ENCODE data around the gene ABCE1.
"Not testable (repeated sequence)": the region's sequence is repeated elsewhere in the genome, so short reads cannot be mapped to it uniquely, and the experiment has no call there.

ABCE1 gene

GRCh38 chr4:145102619-145103018 is 4.5 kb downstream of the ABCE1 start:
- DNase-seq (ENCODE audit: low read depth in 2 of 2) = no peak

GRCh38 chr4:145103496-145103895 is 5.4 kb downstream of the ABCE1 start:
- no peak for DNase-seq (ENCODE audit: low read depth in 2 of 2)

DNA sequence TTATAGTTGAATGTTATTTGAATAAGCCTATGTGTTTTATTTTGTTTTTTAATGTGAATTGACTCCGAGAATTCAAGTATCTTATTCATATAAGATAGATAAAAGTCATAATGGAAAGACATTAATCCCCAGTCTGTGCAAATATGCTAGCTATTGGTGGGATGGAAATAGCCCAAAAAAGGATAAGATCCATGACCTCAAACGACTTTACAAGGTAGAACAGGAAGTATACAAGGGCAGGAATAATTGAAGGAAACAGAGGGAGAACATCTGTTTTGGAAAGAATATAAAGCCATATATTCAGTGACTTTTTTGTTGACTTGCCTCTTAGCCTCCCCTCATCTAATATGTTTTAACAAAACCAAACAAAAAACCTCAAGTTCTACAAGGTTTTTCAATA is 9.0 kb downstream of the ABCE1 start:
- no peak for DNase-seq (ENCODE audit: low read depth in 2 of 2)

DNA sequence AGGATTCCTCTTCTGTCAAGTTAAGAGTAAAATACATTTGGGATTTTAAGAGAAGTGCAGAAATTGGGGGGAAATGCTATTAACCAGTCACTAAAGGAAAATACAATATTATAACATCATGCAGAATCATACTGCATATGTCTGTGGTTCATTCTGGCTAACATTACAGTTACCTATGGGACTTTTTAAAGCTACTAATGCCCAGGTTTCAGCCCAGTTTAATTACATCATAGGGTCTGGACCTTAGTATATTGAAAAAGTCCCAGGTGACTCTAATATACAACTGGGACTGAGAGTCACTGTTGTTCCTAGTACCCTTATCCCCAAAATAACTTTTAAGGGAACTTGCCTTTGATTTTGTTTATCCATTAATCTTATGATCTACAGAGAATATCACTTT is 10.0 kb downstream of the ABCE1 start:
- DNase-seq (ENCODE audit: low read depth in 2 of 2) = no peak

DNA sequence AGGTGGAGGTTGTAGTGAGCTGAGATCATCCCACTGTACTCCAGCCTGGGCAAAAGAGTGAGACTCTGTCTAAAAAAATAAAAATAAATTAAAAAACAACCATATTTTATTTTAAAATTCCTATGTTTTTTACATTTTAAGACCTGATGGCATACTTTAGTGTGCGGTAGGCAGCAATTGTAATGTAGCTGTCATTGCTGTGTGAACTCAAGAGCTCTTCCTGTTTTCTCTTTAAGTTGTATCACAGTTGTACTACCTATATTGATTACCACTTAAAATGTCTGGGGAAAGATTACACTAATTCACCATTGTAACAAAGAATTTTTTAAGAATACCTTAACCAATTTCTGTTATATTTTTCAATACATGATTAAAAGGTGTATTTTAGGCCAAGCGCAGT is 27.3 kb downstream of the ABCE1 start:
- DNase-seq (ENCODE audit: low read depth in 2 of 2) = no peak

GRCh38 chr4:145130130-145130529 is 32.0 kb downstream of the ABCE1 start:
- no peak for DNase-seq (ENCODE audit: low read depth in 2 of 2)

DNA sequence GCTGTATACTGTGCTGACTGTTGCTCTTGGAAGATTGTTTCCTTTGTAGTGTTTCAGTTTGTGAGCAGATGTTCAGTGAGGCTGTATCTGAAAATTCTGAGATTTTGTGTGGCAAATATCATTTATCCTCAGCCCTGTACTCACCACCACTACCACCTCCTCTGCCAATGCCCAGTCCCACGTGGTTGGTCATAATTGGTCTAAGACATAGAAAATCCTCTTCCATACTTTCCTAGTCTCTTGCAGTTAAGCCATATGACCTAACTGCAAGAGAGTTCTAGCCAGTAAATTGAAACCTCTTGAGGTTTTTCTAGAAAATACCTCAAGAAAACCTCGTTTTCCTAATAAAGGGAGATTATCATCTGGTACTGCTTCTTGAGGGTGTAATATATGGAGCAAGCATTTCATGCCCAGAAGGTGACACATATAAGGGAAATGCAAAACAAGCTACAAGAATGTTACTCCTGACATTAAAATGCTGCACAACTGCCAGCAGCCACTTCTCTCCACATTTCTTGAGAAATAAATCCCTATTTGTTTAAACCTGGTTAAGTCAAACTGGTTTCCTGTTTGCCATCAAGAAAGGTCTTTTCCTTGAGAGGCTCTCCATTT is 32.8 kb downstream of the ABCE1 start:
- DNase-seq (ENCODE audit: low read depth in 2 of 2) = peak; percentile 89

DNA sequence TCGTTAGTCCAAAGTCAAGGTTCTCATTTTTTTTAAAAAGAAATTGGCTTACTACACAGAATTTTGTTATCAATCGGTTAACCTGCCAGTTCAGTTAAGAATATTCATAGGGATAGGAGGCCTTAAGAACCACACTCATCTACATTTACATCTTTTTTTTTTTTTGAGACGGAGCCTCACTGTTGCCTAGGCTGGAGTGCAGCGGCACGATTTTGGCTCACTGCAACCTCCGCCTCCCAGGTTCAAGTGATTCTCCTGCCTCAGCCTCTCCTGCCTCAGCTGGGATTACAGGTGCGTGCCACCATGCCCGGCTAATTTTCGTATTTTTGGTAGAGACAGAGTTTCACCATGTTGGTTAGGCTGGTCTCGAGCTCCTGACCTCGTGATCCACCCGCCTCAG is 33.7 kb downstream of the ABCE1 start:
- DNase-seq (ENCODE audit: low read depth in 2 of 2) = no peak

- DNase-seq (ENCODE audit: low read depth in 2 of 2) = no peak
These were observed 34.5 kb downstream of the ABCE1 start for GRCh38 chr4:145132511-145133098.

GRCh38 chr4:145136219-145136618 is 38.1 kb downstream of the ABCE1 start:
- DNase-seq (ENCODE audit: low read depth in 2 of 2) = not testable (repeated sequence)

GRCh38 chr4:145148980-145149379 is 50.9 kb downstream of the ABCE1 start:
- no peak for DNase-seq (ENCODE audit: low read depth in 2 of 2)

DNA sequence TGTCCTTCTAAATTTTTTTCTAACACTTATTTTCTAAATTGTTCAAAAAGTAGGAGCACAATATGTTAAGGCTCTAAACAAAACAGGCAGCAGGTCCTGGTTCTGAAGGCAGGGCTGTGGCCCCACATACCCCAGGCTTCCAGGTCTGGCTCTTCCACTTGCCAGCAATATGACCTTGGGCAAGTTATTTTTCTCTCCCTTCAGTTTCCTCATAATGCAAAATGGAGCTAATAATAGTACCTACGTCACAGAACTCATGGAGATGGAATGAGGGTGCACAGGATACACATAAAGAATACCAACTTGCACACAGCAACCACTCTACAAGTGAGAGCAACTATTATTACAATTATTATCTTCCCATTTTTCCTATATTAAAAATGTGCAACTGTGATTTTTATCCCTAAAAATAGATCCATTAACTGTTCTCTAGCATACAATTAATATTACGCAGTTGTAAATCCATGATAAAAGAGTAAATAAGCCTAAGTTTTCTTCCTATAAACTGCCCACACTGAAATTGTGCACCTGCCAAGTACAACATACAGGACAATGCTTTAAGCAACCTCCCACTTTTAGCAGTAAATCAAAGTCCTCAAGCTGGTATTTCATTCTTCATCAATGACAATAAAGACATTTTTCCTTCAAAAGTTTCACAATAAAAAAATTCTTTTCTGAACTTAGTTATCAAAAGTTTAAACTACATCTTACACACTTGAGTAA is 55.2 kb downstream of the ABCE1 start:
- DNase-seq (ENCODE audit: low read depth in 2 of 2) = no peak

GRCh38 chr4:145153904-145154298 is 55.8 kb downstream of the ABCE1 start:
- no peak for DNase-seq (ENCODE audit: low read depth in 2 of 2)

- DNase-seq (ENCODE audit: low read depth in 2 of 2) = no peak
These were observed 56.5 kb downstream of the ABCE1 start for GRCh38 chr4:145154573-145154972.

DNA sequence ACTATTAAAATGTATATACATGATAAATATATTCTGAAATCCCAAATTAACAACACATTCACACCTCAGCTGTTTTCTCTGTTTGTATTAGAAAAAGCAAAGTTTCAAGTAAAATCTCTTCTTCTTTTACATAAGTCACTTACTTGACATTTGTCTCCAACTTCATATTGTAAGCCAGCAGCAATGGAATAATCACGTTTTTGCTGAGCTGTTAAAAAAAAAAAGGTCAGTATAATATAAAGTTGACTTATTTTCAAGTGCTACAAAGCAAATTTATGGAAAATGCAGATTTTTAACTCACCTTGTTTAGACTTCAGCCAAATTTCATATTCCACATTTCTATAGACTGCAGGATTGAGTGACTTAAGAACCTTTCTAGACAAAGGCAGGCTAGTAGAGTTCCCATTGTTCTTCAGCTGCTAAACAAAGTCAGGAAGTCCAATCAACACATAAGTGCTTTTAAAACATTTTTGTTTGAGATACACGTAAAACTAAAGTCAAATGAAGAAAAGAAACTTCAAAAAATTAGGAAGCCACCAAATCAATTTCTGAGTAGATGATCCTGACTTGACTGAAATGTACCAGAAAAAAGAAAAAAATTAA is 57.3 kb downstream of the ABCE1 start:
- DNase-seq (ENCODE audit: low read depth in 2 of 2) = no peak

DNA sequence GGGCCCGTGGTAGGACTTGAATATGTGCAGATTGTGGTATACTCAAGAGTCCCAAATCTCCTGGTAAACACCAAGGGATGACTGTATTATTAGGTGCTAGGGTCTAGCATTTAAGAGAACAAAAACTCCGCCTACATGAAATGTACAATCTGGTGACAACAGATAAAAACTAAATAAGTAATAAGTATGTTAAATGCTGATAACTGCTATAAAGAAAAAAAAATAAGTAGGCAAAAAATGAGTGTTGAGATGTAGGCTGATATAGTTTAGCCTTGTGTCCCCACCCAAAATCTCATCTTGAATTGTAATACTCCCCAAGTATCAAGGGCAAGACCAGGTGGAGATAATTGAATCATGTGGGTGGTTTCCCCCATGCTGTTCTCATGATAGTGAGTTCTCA is 58.9 kb downstream of the ABCE1 start:
- DNase-seq (ENCODE audit: low read depth in 2 of 2) = no peak

- DNase-seq (ENCODE audit: low read depth in 2 of 2) = no peak
These were observed 63.4 kb downstream of the ABCE1 start for GRCh38 chr4:145161549-145161948.

DNA sequence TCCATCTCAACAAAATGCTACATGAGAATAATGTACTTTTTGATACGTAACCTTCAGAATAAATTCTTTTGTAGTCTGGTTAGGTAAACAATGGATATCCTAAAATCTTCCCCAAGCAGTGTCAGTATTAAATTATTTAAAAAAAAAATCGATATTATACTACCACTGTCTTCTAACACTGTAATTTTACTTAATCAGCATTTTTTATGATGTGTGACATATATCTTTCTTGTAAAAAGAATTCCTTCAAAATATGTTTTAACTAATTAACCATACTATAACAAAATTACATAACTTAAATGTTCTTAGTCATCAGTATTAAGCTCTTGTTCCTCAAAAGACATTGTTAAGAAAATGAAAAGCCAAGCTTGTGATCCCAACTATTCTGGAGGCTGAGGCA is 69.8 kb downstream of the ABCE1 start:
- no peak for DNase-seq (ENCODE audit: low read depth in 2 of 2)

GRCh38 chr4:145168581-145169187 is 70.6 kb downstream of the ABCE1 start:
- no peak for DNase-seq (ENCODE audit: low read depth in 2 of 2)

DNA sequence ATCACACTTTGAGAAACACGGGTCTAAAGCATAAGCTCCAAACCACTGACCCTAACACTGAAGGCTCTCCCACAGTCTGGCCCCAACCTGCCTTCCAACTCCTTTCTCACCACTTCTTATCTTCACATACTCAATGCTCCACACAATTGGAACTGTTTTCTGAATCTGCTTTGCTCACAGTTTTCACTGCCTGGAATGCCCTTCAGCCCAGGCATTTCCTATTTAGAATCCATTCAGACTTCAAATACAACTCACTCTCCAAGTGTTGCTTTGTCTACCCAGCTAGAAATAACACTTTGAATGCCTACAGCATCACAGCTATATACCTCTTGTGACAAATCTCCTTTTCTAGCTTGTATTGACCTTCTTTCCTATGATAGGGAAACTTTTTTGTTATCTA is 72.1 kb downstream of the ABCE1 start:
- DNase-seq (ENCODE audit: low read depth in 2 of 2) = no peak

GRCh38 chr4:145171911-145172310 is 73.8 kb downstream of the ABCE1 start:
- DNase-seq (ENCODE audit: low read depth in 2 of 2) = no peak

- DNase-seq (ENCODE audit: low read depth in 2 of 2) = no peak
These were observed 78.7 kb downstream of the ABCE1 start for GRCh38 chr4:145176641-145177432.
